Lung microvascular endothelial cell (primary cell): ENCODE measurements around the gene MAT2A. TPM values are rescaled to one million over a fixed set of nuclear protein-coding genes. Genes with fewer than 3 reads are reported as not detected.

ENCODE experiments used
- total RNA-seq: library from RNA; depleted of rRNA; stranded (reverse); fragments of >200 nt; gene quantifications from 2 replicates; pipeline ENCODE4 v1.2.1, GENCODE V29; 2014

MAT2A gene
- total RNA-seq, 1 donor from 2014 or later: 108 TPM

Other genes with a start within 250 kb of the MAT2A start
- gene TGOLN2, start 211.2 kb upstream of the MAT2A start, total RNA-seq: 50.1 and 62.7 TPM in 2 replicates
- 50.3 and 63.5 TPM in 2 replicates for gene RETSAT, start 184.6 kb upstream of the MAT2A start, total RNA-seq
- gene ELMOD3, start 184.4 kb upstream of the MAT2A start, total RNA-seq: 6.1 and 10.1 TPM in 2 replicates
- gene CAPG, start 128.8 kb upstream of the MAT2A start, total RNA-seq: 23.4 and 69.5 TPM in 2 replicates
- gene SH2D6, start 120.5 kb upstream of the MAT2A start, total RNA-seq: not detected in 2 replicates
- 24.0 and 31.9 TPM in 2 replicates for gene GGCX, start 22.3 kb downstream of the MAT2A start, total RNA-seq
- 9.7 and 13.7 TPM in 2 replicates for gene VAMP8, start 38.4 kb downstream of the MAT2A start, total RNA-seq
- gene VAMP5, start 45.3 kb downstream of the MAT2A start, total RNA-seq: 85.9 and 135 TPM in 2 replicates
- gene RNF181, start 56.6 kb downstream of the MAT2A start, total RNA-seq: 212 and 226 TPM in 2 replicates
- 6.1 and 14.7 TPM in 2 replicates for gene TMEM150A, start 63.5 kb downstream of the MAT2A start, total RNA-seq
- 14.8 and 23.8 TPM in 2 replicates for gene C2orf68, start 72.9 kb downstream of the MAT2A start, total RNA-seq
- gene USP39, start 77.0 kb downstream of the MAT2A start, total RNA-seq: 29.6 and 29.9 TPM in 2 replicates
- gene SFTPB, start 129.0 kb downstream of the MAT2A start, total RNA-seq: not detected in 2 replicates
- not detected in 2 replicates for gene GNLY, start 155.2 kb downstream of the MAT2A start, total RNA-seq
- gene ATOH8, start 214.8 kb downstream of the MAT2A start, total RNA-seq: 9.8 and 44.6 TPM in 2 replicates